Sigmoid colon (tissue), 4 donors: ENCODE measurements around the gene MYL5.

ENCODE experiments used
- EP300 ChIP-seq, 4 donors: sonication (generic); formaldehyde crosslinking; IDR thresholded peaks; one replicate each; pipeline ENCODE4 v1.6.1; 2017; ENCODE audit warnings: antibody characterized with exemption in 4 of 4
- POLR2A ChIP-seq, 2 donors: fragments of 450-650 bp; IDR thresholded peaks; one replicate each; pipeline ENCODE4 v1.6.1; 2016; ENCODE audit warnings: antibody characterized with exemption in 2 of 2, mild to moderate bottlenecking in 2 of 2, moderate library complexity in 2 of 2
- POLR2AphosphoS5 ChIP-seq, 4 donors: sonication (generic); formaldehyde crosslinking; IDR thresholded peaks; one replicate each; pipeline ENCODE4 v1.6.1; 2017; ENCODE audit warnings: antibody characterized with exemption in 4 of 4
- TF ChIP-seq, protein P1 (sequence below), 4 experiments: fragments of 450-650 bp in 3 of 4; fragments of 200-600 bp in 1 of 4; IDR thresholded peaks; one replicate each; pipeline ENCODE4 v1.5.1; 2016 to 2019; ENCODE audit warnings: antibody characterized with exemption in 4 of 4, mild to moderate bottlenecking in 3 of 4, moderate library complexity in 2 of 4

DNA sequence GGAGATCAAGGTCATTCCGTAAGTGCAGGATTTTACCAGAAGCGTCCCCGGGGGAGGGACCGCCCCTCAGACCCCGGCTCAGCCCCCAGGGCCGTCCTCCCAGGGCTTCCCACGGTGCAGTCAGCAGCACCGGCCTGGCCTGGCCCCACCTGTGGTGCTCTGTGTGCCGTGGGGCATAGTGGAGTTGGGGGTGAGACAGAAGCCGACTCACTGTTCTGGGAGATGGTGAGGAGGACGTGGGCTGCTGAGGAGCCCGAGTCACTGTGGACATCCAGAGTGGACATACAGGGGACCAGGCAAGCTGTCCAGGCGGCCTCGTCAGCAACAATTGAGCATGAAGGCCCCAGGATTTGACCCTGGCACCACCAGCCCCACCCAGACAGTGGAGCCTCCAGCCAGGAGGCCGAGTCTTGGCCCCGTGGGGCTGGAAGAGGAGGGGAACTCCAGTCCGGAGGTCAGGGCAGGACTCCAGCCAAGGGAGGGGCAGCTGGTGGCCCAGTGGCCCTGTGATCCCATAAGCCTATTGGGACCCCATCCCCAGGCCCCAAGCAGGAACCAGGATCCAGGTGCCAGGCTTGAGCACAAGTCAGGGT, 19.4 kb upstream of the MYL5 start:
- TF ChIP-seq, protein P1, sequence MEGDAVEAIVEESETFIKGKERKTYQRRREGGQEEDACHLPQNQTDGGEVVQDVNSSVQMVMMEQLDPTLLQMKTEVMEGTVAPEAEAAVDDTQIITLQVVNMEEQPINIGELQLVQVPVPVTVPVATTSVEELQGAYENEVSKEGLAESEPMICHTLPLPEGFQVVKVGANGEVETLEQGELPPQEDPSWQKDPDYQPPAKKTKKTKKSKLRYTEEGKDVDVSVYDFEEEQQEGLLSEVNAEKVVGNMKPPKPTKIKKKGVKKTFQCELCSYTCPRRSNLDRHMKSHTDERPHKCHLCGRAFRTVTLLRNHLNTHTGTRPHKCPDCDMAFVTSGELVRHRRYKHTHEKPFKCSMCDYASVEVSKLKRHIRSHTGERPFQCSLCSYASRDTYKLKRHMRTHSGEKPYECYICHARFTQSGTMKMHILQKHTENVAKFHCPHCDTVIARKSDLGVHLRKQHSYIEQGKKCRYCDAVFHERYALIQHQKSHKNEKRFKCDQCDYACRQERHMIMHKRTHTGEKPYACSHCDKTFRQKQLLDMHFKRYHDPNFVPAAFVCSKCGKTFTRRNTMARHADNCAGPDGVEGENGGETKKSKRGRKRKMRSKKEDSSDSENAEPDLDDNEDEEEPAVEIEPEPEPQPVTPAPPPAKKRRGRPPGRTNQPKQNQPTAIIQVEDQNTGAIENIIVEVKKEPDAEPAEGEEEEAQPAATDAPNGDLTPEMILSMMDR (IDR thresholded peaks at IDR 0.05), result no peak
- no peak for TF ChIP-seq EP300 (IDR thresholded peaks at IDR 0.05)
- TF ChIP-seq POLR2A (IDR thresholded peaks at IDR 0.05), result no peak
- TF ChIP-seq POLR2AphosphoS5 (IDR thresholded peaks at IDR 0.05), result no peak
